ENCODE results near the gene RNF41.

The RNF41 gene

DNA sequence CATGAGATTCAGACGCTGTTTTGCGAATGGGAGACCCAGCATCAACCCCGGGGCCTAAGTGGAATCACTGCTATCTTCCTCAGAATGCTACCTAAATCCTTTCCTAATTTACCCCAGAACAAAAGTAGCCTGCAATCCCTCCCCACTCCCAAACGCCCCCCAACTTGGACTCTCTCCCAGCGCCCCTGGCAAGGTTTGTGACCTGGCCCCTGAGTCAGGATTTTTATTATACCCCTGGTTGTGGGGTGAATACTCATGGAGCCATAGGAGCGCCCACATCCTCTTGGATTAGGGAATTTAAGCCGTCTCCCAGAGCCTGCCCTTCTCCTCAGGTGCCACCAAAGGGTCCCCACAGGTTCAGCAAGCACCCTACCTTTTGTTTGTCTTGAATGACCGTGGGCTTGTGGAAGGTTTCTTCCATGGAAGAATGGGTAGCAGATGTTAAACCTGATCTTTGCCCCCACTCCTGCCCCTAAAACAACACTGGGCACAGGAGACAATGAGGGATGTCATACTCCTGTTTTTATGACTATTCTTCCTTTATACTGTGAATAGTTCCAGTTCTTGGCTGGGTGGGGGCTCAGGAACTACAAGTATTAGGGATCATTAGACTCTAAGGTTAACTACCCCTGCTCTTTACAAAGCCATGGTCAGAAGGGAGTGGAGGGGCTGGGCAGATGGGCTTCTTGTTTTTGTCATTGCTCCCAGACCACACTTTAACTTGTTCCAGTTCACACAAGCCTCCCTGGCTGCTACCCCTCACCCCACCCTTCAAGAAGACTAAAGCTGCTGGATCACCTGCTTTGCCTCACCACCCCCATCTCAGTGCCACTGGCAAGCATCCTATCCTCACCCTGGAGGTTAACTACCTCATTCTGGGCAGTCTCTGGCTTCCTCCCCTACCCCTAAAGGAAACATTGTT is 68.7 kb downstream of the RNF41 start:
- Histone ChIP-seq H3K9ac (ENCODE audit: low read depth, low read length) (peak overlapping the region; percentile 94), H3K36me3 (ENCODE audit: insufficient read depth, low read length) (no peaks in the 10 kb centered on the region; the same call in 1 of the 2 replicates), H3K4me1 (ENCODE audit: insufficient read depth, low read length) (peaks cover 3% of the 10 kb centered on the region; the same call in 1 of the 2 replicates), H3K9me3 (ENCODE audit: control insufficient read depth, insufficient read depth, low read length) (no peaks in the 10 kb centered on the region)

Data from ES-I3 (cell line).